ENCODE data around the gene EVC2. TPM values are rescaled to one million over a fixed set of nuclear protein-coding genes. Genes with fewer than 3 reads are reported as not detected.

Gene EVC2
- total and polyA plus RNA-seq, 2 of the 13 experiments (the other 11 are each of a cell fraction or from before 2014, with no cell fraction given): not detected

GRCh38 chr4:5543681-5544080, 164.7 kb downstream of the EVC2 start:
- ATAC-seq: no peak
- peaks cover 16% of the 10 kb centered on the region for H3K4me1 ChIP-seq (ENCODE audit: insufficient read depth, low read length)
- no peaks in the 10 kb centered on the region for H4K20me1 ChIP-seq (ENCODE audit: insufficient read depth, low read length)
- no peak for FAIRE-seq
- TF ChIP-seq ZNF670 (CRISPR knock-in tag; IDR thresholded peaks at IDR 0.05; ENCODE audit: borderline replicate concordance) (no peak), ZBTB8A (CRISPR knock-in tag; IDR thresholded peaks at IDR 0.05; ENCODE audit: borderline replicate concordance, low read depth) (no peak), ZNF333 (CRISPR knock-in tag; IDR thresholded peaks at IDR 0.05; ENCODE audit: borderline replicate concordance) (no peak), NRL (CRISPR knock-in tag; IDR thresholded peaks at IDR 0.05; ENCODE audit: borderline replicate concordance) (no peak), ZNF143 (CRISPR knock-in tag; IDR thresholded peaks at IDR 0.05) (no peak), ZFP41 (CRISPR knock-in tag; IDR thresholded peaks at IDR 0.05; ENCODE audit: borderline replicate concordance) (no peak)
- TF ChIP-seq, protein P1, sequence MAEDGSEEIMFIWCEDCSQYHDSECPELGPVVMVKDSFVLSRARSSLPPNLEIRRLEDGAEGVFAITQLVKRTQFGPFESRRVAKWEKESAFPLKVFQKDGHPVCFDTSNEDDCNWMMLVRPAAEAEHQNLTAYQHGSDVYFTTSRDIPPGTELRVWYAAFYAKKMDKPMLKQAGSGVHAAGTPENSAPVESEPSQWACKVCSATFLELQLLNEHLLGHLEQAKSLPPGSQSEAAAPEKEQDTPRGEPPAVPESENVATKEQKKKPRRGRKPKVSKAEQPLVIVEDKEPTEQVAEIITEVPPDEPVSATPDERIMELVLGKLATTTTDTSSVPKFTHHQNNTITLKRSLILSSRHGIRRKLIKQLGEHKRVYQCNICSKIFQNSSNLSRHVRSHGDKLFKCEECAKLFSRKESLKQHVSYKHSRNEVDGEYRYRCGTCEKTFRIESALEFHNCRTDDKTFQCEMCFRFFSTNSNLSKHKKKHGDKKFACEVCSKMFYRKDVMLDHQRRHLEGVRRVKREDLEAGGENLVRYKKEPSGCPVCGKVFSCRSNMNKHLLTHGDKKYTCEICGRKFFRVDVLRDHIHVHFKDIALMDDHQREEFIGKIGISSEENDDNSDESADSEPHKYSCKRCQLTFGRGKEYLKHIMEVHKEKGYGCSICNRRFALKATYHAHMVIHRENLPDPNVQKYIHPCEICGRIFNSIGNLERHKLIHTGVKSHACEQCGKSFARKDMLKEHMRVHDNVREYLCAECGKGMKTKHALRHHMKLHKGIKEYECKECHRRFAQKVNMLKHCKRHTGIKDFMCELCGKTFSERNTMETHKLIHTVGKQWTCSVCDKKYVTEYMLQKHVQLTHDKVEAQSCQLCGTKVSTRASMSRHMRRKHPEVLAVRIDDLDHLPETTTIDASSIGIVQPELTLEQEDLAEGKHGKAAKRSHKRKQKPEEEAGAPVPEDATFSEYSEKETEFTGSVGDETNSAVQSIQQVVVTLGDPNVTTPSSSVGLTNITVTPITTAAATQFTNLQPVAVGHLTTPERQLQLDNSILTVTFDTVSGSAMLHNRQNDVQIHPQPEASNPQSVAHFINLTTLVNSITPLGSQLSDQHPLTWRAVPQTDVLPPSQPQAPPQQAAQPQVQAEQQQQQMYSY (CRISPR knock-in tag; IDR thresholded peaks at IDR 0.05): no peak
- TF ChIP-seq, protein P2, sequence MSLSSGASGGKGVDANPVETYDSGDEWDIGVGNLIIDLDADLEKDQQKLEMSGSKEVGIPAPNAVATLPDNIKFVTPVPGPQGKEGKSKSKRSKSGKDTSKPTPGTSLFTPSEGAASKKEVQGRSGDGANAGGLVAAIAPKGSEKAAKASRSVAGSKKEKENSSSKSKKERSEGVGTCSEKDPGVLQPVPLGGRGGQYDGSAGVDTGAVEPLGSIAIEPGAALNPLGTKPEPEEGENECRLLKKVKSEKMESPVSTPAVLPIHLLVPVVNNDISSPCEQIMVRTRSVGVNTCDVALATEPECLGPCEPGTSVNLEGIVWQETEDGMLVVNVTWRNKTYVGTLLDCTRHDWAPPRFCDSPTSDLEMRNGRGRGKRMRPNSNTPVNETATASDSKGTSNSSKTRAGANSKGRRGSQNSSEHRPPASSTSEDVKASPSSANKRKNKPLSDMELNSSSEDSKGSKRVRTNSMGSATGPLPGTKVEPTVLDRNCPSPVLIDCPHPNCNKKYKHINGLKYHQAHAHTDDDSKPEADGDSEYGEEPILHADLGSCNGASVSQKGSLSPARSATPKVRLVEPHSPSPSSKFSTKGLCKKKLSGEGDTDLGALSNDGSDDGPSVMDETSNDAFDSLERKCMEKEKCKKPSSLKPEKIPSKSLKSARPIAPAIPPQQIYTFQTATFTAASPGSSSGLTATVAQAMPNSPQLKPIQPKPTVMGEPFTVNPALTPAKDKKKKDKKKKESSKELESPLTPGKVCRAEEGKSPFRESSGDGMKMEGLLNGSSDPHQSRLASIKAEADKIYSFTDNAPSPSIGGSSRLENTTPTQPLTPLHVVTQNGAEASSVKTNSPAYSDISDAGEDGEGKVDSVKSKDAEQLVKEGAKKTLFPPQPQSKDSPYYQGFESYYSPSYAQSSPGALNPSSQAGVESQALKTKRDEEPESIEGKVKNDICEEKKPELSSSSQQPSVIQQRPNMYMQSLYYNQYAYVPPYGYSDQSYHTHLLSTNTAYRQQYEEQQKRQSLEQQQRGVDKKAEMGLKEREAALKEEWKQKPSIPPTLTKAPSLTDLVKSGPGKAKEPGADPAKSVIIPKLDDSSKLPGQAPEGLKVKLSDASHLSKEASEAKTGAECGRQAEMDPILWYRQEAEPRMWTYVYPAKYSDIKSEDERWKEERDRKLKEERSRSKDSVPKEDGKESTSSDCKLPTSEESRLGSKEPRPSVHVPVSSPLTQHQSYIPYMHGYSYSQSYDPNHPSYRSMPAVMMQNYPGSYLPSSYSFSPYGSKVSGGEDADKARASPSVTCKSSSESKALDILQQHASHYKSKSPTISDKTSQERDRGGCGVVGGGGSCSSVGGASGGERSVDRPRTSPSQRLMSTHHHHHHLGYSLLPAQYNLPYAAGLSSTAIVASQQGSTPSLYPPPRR (CRISPR knock-in tag; IDR thresholded peaks at IDR 0.05; ENCODE audit: borderline replicate concordance): no peak
- no peak overlapping the region for H3K27ac ChIP-seq (ENCODE audit: extremely low read length, insufficient read depth, low read length)
- intact Hi-C loops (cut with micrococcal nuclease; ENCODE audit: unreplicated experiment) (no loop called here), in situ Hi-C loops (cut with HindIII; ENCODE audit: extremely low pct_ligation_motif_present, low pct_unique_long_range_greater_than_20kb) (no loop called here)
- H3K4me2 ChIP-seq (ENCODE audit: low read depth, low read length): no peak overlapping the region
- WGBS (ENCODE audit: low lambda C conversion rate): 7% methylated on average over 8 of the region's 8 CpGs
- no TSS peak for BruUV-seq (replicated peaks)
- peaks cover 11% of the 10 kb centered on the region; the same call in 1 of the 2 replicates for H3K9me3 ChIP-seq (ENCODE audit: low read length)
- no peaks in the 10 kb centered on the region for H3K36me3 ChIP-seq (replicated peaks in 1 of 2; ENCODE audit: control insufficient read depth in 1 of 2, insufficient read depth in 2 of 2, low read length in 2 of 2)
- H3K27me3 ChIP-seq (ENCODE audit: control insufficient read depth in 1 of 2, insufficient read depth in 2 of 2, low read length in 2 of 2): peaks cover 1 to 3% of the 10 kb centered on the region in 2 experiments; a peak in 2 of 5 replicates
- no peak overlapping the region for H3K4me3 ChIP-seq (replicated peaks in 1 of 3; ENCODE audit: insufficient read depth in 1 of 3, low read depth in 2 of 3, low read length in 3 of 3)
- H3K79me2 ChIP-seq (ENCODE audit: insufficient read depth, low read length): no peaks in the 10 kb centered on the region
- ChIA-PET POLR2A (no interaction called here), CTCF (ENCODE audit: low intra/inter-chr PET ratio, low total read pairs) (no interaction called here)
- DNase-seq (ENCODE audit: low spot score): no peak
- no peak overlapping the region for H2AFZ ChIP-seq (ENCODE audit: low read length)
- no peak overlapping the region for H3K9ac ChIP-seq (ENCODE audit: insufficient read depth, low read depth, low read length)
